ENCODE measurements around the gene UBE2K.
"Not testable (repeated sequence)": the region's sequence is repeated elsewhere in the genome, so short reads cannot be mapped to it uniquely, and the experiment has no call there.

UBE2K gene, protein sequence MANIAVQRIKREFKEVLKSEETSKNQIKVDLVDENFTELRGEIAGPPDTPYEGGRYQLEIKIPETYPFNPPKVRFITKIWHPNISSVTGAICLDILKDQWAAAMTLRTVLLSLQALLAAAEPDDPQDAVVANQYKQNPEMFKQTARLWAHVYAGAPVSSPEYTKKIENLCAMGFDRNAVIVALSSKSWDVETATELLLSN
- 32.8 to 46.5 (median 38.0) reads per million in 4 experiments for total RNA-seq

DNA sequence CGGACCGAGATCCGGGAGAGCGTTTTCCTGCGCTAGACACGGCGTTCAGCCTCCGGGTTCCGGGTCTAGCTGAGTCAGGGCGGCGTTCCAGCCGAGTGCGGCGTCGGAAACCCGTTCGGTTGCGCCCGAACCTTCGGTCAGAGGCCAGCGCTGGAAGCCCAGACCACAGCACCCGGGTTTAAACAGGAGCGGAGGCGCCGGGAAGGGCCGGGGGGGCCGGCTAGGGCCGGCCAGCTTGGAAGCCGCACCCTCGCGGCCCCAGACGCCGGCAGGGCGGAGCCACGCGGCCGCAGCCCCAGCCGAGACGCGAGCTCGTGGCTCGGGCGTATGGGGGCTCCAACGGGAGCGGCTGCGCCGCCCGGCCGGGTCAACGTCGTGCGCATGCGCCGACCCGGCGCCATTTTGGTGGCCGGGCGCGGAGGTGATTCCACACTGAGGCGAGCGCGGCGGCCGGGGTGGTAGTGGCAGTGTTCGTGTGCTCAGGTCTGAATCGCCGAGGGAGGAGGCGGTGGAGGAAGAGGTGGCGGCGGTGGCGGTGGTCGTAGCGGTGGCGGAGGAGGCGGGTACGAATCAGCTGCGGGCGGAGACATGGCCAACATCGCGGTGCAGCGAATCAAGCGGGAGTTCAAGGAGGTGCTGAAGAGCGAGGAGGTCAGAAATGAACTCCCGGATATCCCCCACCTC lies at the start of gene UBE2K:
TSS of gene UBE2K (plus strand) at position 397 of the 684 bp plus-strand sequence. CDS start at position 589, 192 bp downstream.
- DNase-seq: peak; percentile 83

DNA sequence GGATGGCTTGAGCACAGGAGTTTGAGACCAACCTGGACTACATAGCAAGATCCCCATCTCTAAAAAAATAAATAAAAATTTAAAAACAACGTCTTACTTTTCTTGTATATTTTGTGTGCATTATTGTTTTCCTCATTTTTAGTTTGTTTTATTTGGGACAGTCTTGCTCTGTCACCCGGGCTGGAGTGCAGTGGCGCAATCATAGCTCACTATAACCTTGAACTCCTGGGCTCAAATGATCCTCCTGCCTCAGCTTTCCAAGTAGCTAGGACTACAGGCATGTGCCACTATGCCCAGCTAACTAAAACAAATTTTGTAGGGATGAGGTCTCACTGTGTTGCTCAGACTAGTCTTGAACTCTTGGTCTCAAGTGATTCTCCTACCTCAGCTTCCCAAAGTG lies 49.7 kb upstream of the UBE2K start:
- no peak for DNase-seq

DNA sequence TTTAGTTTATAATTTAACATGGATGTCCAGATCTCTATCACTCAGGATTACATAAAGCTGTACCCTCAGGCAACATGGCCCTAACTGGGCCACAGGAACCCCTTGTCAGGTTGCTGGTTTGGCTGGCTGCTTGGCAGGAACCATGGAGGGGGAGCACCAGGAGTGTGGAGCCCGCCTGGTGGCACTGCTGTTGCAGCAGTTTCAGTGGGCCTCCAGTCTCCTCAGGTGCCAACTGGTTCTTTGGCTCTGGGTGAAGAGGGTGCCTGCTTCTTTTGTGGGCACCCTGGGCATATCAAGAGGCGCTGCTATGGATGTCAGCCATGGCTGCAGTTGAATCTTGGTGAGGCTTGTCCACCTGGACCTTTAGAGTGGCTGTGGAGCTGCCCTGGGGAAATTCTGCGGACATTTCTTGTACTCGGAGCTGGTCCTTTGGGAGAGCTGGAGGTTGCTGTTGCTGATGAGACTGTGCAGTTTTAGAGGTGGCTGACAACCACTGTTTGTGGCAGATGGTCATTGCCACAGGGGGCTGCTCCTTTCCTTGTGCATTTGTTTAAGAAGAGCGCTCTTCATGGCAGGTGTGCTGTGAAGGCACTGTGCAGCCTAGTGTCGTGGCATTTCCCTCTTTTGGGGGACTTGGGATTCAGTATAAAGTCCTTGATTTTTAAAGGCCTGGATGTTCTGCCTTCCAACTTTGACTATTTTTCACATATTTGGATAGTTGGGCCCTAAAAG lies 48.9 kb upstream of the UBE2K start:
- DNase-seq: no peak

DNA sequence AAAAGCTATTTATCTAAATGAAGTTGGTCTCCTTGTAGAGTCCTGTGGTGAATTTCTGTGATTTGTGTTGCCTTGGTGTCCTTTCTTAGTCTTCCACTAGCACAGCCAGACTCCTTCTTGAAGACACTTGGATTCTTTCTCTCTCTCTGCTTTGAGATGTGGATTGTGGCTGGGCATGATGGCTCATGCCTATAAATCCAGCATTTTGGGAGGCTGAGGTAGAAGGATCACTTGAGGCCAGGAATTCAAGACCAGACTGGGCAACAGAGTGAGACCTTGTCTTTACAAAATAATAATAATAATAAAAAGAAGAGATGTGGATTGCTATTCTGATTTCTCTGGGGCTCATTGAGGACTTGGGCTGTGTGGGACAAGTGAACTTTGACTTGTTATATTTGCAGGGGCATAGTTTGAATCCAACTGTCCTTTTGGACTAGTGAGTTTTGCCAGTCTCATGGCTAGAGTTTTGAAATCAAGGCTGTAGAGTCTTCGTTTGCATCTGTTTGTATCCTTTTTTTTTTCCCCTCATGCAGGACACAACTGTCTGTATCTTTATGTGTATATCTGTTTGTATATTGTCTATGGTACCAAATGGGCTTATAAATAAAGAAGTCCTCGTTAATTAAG lies 48.2 kb upstream of the UBE2K start:
- DNase-seq: no peak

DNA sequence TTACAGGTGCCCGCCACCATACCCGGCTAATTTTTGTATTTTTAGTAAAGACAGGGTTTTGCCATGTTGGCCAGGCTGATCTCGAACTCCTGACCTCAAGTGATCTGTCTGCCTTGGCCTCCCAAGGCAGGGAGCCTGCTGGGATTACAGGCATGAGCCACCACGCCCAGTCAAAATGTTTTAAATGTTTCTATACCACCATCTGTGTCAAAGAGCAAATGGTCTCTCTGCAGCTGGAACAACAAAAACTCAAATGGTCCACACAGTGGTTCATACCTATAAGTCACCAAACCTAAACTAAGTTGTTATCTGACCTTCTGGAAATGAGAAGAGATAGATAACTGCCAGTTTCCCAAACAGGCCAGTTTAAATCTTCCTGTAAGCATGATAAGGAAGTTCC lies 46.4 kb upstream of the UBE2K start:
- DNase-seq: not testable (repeated sequence)

DNA sequence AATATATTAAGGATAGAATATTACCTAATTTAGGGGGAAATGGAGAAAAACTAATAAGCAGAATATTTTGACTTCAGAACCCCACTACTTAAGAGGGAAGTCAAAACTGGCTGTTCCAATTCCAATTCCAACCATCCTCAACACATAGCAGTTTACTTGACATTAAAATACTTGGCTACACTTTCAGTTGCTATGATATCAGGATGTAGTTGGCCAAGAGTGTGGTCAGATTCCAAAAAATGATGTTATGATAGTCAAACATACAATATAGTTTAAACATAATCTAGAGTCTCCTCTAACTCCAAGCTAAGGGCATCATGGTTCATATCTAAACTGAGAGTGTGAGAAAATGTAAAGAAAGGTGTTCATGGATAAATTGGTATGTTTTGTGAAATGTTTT lies 42.7 kb upstream of the UBE2K start:
- no peak for DNase-seq

DNA sequence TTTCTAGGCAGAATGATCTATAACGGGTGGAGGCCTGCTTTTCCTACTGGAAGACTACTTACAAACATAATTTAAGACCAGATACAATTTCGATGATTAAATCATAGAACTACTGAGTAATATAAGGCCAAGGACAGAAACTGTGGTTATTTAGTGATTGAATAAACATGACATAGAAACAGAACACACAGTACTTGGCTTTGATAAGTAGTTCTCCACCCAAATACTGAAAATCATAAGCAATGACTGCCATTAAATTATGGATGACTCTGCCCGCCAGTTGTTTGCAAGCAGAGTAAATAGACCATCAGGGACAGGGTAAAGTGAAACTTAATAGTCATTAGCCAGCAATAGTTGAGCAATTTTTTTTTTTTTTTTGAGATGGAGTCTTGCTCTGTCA lies 42.1 kb upstream of the UBE2K start:
- DNase-seq: no peak

DNA sequence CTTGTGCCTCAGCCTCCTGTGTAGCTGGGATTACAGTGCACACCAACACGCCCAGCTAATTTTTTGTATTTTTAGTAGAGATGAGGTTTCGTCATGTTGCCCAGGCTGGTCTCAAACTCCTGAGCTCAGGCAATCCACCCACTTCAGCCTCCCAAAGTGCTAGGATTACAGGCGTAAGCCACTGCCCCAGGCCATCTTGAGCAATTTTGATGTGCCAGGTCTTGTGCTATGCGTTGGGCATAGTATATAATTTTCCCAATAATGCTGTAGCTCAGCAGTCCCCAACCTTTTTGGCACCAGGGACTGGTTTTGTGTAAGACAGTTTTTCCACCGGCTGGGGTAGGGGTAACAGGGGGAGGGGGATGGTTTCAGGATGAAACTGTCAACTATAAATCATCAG lies 41.3 kb upstream of the UBE2K start:
- DNase-seq: not testable (repeated sequence)

DNA sequence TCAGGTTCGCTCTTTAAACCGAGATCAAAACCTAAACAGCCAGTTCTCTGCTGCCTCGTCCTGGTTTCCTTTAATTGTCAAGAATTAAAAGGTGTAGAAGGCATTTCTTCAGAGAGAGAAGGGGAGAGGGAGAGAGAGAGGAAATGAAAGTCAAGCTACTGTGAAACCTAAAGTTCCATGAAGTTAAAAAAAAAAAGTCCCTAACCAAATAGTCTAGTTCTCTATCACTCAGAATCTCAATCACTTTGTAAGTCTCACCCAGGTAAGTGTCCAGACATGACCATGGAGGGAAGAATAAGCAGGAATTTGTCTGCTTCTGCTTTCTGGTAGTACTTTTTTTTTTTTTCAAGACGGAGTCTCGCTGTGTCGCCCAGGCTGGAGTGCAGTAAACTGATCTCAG lies 40.5 kb upstream of the UBE2K start:
- DNase-seq: no peak

DNA sequence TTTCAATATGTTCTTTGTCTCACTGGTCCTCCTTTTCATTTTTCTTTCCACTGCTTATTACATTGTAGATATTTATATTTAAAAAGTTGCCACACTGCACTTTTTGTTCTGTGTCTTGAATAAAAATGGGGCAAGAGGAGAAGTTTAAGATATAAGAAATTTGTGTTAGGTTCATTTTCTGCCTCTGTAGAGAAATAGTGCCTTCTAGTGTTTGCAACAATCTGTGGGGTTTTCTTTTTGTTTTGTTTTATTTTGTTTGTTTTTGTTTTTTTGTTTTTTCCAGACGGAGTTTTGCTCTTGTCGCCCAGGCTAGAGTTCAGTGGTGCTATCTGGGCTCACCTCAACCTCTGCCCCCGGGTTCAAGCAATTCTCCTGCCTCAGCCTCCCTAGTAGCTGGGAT lies 39.2 kb upstream of the UBE2K start:
- DNase-seq: no peak

DNA sequence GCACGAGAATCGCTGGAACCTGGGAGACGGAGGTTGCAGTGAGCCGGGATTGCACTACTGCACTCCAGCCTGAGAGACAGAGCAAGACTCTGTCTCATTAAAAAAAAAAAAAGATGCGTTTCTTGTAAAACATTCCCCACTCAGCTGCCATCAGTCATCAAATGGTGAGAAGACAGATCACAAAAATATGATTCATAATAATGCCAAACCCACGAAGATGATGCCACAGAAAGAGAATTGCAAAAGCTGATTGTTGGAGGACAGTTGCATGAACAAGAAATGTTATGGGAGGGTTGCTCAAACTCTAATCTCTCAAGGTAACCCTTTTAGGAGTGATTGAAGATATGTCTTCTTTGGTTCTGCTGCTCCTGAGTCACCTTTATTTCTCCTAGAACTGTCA lies 37.9 kb upstream of the UBE2K start:
- DNase-seq: no peak

DNA sequence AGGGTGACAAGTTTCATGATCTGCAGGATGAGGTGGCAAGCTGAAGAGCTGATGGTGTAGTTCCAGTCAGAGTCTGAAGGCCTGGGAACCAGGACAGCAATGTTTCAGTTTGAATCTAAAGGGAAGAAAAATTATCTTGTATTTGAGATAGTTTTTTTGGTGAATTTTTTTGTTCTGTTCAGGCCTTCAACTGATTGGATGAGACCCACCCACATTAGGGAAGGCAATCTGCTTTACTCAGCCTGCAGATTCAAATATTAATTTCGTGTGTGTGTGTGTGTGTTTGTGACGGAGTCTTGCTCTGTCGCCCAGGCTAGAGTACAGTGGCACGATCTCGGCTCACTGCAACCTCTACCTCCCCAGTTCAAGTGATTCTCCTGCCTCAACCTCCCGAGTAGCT lies 37.2 kb upstream of the UBE2K start:
- no peak for DNase-seq

DNA sequence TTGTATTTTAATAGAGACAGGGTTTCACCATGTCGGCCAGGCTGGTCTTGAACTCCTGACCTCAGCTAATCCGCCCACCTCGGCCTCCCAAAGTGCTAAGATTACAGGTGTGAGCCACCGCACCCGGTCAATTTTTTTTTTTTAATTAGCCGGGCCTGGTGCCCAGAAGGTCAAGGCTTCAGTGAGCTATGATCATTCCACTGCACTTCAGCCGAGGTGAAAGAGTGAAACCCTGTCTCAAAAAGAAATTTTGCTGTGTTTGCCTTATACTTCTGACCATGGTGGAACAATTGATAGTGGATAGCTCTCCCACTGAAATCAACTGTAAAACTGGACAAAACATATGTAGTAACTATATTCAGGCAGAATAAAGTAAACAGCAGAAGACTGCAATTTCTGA lies 35.3 kb upstream of the UBE2K start:
- no peak for DNase-seq

DNA sequence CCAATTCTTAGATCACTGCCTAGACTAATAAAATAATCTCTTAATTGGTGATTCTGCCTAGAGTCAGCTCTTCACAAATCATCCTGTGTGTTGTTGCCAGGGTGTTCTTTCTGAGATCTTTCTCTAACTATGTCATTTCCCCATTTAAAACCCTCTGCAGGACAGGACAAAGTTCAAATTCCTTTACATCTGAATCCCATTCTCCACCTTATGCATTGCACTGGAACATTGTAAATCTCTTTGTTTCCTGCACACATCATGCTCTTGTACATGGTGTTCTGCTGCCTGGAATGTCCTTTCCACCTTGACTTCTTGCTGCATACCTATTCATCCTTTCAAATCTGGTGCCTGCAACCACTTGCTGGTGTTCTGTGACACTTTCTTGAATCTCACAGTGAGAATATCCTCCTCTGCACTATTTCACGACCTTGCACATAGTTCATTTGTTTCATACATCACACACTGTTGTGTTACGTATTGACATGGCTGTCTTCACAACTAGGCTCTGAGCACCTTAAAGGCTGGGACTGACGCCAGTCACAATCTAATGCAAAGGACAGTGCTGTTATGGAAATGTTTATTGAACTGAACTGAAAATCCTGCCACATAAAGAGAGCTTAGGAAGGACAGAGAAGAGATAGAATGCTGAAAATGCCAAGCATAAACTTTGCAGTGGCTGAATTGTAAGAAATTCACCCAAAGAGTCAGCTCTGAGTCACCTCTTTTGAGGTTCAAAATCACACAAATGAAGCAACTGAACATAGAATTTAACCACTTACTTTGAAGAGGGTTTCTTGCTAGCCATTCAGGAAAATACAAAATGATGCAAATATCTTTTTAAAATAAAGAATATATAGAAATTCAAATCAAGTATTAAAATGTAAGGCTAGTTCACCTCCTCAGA lies 32.9 kb upstream of the UBE2K start:
- no peak for DNase-seq

DNA sequence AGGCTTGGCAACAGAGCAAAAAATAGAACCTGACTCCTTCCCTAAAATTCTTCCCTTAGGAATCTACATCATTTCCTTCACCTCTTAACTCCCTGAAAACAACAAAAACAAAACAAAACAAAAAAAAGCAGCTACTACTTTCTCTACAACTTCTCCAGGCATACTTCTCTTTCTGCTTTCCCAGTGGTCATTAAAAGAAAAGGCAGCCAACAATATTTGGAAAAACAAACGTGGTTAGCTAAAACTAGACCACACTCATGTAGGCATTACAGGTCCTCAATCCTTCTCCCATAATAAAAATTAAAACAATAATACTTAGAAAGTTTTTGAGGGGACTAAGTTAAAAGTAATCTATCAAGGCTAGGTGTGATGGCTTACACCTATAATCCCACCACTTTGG lies 30.2 kb upstream of the UBE2K start:
- DNase-seq: no peak

DNA sequence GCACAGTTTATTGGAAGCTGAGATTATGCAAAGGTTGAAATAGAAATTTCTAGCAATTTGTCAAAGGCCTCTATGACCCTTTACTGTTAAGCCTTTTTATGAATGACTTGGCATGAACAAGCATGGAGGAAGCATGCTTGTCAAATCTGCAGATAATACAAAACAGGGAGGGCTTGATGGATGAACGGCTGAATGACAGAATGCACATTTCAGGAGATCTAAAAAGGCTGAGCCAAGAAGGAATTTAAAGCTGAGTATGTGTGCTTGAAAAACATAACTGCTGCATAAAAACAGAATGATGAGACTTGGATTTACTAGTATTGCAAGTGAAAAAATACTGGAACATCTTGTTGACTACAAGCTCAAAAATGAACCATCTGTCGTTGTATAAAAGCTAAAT lies 29.0 kb upstream of the UBE2K start:
- no peak for DNase-seq

DNA sequence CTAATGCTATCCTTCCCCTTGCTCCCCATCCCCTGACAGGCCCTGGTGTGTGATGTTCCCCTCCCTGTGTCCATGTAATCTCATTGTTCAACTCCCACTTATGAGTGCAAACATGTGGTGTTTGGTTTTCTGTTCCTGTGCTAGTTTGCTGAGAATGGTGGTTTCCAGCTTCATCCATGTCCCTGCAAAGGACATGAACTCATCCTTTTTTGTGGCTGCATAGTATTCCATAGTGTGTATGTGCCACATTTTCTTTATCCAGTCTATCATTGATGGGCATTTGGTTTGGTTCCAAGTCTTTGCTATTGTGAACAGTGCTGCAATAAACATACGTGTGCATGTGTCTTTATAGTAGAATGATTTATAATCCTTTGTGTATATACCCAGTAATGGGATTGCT lies 27.6 kb upstream of the UBE2K start:
- DNase-seq: not testable (repeated sequence)

DNA sequence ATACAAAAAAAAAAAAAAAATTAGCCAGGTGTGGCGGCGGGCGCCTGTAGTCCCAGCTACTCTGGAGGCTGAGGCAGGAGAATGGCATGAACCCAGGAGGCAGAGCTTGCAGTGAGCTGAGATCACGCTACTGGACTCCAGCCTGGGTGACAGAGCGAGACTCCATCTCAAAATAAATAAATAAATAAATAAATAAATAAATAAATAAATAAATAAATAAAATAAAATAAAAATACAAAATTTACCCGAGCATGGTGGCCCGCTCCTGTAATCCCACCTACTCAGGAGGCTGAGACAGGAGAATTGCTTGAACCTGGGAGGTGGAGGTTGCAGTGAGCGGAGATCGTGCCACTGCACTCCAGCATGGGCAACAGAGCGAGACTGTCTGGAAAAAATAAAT lies 22.3 kb upstream of the UBE2K start:
- DNase-seq: not testable (repeated sequence)

DNA sequence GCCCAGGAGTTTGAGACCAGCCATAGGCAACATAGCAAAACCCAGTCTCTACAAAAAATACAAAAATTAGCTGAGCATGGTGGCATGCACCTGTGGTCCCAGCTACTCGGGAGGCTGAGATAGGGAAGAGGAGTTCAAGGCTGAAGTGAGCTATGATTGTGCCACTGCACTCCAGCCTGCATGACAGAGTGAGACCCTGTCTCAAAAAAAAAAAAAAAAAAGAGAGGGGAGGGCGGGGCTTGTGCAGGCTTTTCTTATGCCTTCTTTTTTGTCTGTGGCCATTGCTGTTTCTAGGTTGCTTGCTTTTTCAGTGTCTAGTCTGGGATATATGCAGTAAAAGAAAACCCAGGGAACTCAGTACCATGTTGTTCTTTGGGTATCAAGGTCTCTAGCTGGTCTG lies 16.9 kb upstream of the UBE2K start:
- not testable (repeated sequence) for DNase-seq

DNA sequence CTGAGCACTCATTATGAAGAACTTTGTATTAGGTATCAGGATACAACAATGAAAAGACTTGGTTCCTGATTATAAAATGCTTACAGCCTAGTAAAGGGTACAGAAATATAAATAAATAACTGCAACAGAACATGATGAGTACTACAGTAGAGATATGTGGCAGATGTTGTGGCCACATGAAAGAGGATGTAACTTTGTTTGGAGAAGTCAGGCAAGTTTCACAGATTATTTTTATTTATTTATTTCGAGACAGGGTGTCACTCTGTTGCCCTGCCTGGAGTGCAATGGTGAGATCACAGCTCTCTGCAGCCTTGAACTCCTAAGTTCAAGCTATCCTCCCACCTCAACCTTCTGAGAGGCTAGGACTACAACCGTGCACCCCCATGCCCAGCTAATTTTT lies 15.8 kb upstream of the UBE2K start:
- no peak for DNase-seq

DNA sequence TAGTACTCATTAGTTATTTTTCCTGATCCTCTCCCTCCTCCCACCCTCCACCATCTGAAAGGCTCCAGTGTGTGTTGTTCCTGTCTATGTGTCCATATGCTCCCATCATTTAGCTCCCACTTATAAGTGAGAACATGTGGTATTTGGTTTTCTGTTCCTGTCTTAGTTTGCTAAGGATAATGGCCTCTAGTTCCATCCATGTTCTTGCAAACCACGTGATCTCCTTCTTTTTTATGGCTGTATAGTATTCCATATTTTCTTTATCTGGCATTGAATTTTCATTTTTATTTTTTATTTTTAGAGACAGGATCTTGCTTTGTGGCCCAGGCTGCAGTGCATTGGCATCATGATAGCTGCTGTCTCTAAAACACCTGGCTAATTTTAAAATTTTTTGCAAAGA lies 11.9 kb upstream of the UBE2K start:
- DNase-seq: no peak

DNA sequence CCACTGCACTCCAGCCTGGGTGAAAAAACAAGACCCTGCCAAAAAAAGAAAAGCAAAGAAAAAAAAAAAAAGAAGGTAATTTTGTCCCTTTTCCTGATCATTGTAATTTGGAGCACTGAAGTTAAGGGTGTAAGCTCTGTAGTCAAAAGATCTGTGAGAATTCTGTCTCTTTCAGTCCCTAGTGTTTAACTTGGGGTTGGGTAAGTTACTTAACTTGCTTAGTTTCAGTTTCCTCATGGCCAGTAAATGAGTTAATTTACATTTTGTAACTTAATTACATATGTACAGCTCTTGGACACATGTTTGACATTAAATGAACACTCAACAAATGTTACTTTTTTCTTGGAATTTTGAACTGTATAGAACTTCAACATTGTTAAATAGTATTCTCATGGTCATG lies 10.9 kb upstream of the UBE2K start:
- no peak for DNase-seq

DNA sequence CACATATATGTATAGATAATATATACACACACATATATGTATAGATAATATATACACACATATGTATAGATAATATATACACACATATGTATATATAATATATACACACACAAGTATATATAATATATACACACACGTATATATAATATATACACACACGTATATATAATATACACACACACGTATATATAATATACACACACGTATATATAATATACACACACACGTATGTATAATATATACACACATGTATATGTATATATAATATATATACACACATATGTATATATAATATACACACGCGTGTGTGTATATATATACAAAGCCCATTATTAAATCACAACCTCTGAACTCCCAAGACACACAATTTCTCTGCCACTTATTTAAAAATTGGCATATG lies 8.0 kb upstream of the UBE2K start:
- no peak for DNase-seq
